HG02840 (cell line): ENCODE data around the gene VWDE.

Source experiments
- ATAC-seq: cut with Tn5 transposase; IDR thresholded peaks from one replicate; pipeline ENCODE4 v1.9.1; 2021; ENCODE audit warnings: mild to moderate bottlenecking, moderate library complexity, moderate number of reproducible peaks; ENCODE audit not compliant: unreplicated experiment, low FRiP score

Gene VWDE

DNA sequence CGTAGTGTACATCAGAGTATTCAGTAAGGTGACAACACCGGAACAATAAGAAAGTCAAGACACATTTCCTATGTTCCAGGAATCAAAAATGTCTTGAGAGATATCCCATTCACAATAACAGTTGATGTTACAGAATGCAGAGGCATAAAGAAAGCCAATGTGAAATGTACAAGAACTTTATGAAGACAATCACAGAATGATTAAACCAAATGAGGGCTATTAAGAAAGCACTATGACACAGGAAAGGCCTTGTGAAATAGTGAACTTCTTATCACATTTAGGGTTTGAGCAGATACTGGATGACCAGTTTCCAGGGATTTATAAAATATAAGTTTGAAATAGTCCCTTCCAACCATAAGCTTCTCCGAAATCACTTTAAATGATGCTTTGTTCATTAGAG lies 52.7 kb downstream of the VWDE start:
- no peak for ATAC-seq

DNA sequence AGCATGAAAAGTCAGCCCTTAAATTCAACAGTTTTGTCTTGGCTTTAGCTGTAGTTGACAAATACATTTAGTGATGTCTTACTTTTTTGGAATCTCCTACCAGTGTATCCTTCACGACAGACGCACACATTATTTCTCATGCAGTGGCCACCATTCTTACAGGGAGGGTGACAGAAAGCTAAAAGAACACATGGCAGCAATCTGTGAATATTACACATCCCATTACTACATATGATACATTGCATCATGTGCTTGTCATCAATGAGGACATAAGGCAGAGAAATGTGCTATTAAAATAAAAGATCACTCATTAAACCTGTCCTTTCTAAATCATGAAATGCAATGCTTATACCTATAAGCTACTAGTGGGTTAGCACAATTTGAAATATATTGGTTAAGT lies 66.6 kb downstream of the VWDE start:
- ATAC-seq = no peak

DNA sequence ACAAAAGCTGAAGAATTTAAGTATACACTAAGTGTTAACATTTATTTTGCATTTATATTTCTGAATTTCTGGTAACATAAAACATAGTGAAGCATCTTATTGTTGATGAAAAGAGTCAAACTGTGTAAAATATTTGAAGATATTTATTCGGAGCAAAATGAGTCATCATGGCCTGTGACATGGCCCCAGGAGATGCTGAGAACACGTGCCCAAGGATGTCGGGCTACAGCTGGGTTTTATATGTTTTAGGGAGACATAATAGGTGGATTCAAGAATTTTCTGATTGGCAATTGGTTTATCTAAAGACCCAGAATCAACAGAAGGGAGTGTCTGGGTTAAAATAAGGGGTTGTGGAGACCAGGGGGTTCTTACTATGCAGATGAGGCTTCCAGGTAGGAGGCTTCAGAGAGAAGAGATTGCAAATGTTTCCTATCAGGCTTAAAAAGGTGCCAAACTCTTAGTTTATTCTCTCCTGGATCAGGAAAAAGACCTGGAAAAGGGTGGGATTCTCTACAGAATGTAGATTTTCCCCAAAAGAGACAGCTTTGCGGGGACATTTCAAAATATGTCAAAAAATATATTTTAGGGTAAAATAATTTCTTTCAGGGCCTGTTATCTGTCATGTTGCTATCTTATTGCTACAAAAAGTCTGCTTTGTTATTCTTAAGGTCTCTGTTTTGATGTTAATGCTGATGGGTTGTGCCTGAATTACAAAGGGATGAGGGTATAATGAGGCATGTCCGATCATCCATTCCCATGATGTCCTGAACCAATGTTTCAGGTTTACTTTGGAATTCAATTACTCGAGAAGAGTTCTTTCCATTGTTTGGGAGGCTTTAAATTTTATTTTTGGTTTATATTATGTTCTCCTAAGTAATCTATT lies 74.5 kb downstream of the VWDE start:
- ATAC-seq = no peak

DNA sequence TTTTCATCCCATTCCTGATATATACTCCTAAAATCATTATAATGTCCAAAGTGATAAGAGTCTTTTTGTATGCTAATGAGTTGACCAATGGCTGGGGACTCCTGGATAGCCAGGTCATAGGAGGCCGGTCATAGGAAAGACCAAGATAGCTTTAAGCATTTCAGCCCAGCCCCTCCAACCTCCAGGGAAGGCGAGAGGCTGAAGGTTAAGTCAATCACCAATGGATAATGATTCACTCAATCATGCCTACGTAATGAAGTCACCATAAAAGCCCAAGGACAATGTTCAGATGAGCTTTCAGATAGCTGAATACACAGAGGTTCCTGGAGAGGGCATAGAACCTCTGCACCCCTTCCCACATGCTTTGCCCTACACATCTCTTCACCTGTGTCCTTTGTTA lies 75.7 kb downstream of the VWDE start:
- ATAC-seq = no peak

DNA sequence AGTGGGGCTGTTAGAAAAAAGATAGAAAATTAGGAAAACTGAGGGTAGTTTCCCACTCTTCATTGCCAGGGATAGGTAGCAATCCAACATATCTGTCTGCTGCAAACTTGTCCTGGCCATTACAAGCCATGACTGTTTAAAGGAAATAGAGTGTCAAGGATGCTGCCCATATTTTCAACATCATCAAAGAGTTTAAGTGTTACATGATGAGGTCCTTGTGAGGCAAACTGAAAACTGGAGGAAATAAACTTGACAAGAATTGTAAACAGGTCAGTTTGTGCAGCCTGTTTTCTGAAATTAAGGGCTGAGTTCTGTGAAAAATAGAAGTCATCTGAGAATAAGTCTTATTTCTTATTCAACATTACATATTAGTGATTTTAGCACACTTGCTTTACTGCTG lies 78.0 kb downstream of the VWDE start:
- no peak for ATAC-seq

DNA sequence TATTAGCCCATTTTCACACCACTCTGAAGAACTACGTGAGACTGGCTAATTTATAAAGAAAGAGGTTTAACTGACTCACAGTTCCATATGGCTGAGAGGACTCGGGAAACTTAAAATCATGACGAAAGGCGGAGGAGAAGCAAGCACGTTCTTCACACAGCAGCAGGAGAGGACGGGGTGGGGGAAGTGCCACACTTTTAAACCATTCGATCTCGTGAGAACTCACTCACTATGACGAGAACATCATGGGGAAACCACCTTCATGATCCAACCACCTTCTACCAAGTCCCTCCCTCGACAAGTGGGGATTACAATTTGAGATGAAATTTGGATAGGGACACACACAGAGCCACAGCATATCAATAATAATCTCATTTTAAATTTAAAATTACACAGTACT lies 80.2 kb downstream of the VWDE start:
- ATAC-seq = no peak

DNA sequence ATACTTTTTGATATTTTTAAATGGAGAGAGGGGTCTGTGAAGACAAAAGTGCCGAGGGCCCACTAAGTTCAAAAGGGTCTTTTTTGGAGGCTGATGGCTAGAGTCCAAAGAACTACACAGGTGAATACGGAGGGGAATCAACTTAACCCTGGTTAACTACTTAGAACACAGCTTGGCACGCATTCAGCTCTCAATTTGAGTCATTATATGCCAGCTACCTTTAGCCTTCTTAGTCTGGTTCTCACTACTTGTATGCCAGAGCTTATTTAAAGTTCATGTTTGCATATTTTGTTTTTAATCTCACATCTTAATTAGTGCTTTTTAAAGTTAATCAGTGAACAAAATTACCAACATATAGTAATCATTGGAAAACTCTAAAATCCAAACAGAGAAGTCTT lies 80.8 kb downstream of the VWDE start:
- ATAC-seq = no peak

DNA sequence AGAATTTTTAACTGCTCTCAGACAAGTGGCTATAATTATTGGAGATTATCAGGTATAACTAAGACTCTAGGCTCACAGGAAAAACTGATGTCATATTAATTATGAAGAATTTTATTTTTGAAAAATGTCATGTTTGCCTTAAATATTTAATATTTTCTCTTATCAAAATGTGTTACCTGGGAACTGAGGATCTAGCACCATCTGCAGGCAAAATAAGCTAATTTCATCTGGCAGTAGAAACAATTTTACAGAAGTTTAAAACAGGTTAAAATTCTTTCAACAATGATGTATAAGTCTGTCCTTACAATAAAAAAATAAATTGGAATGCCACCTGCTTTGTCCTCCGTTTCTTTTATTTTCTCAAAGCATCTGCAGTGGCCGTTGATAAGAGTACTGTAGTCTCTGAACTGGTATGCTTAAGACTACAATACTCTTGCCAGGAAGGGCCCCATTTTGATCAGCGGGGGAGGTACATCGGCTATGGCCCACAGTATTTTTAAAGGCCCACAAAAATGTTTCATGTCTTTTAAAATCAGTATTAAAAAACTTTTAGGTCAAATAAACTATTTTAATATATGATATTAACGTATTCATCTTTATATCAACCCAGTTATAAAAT lies 81.3 kb downstream of the VWDE start:
- no peak for ATAC-seq

DNA sequence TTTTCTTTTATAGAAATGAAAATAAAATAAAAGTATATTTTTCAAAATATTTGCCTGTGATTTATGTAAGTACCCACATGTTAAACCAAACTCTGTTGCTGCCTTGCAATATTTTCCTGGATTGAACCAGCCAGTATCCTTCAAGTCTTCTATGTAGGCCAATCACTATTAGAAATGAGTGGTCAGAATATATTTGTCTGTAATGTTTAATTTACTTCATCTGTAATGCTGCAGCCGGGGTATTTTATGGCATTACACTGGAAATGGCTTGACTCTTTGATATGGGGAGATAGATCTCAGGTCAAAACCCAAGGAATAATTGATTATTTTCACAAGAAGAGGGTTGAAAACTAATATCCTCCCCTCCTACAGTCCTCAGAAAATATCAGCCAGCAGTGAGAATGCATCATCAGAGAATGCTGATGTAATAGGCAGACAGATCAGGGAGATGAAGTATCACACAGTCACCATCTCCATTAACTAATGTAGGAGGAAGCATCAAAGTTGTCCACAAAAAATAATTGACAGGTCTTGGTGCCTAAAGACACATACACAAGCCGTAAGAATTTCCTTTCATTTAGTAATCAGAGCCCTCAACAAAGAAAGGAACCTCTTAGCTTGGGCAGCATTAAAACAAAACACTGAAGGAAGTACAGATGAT lies 82.5 kb downstream of the VWDE start:
- ATAC-seq = no peak

DNA sequence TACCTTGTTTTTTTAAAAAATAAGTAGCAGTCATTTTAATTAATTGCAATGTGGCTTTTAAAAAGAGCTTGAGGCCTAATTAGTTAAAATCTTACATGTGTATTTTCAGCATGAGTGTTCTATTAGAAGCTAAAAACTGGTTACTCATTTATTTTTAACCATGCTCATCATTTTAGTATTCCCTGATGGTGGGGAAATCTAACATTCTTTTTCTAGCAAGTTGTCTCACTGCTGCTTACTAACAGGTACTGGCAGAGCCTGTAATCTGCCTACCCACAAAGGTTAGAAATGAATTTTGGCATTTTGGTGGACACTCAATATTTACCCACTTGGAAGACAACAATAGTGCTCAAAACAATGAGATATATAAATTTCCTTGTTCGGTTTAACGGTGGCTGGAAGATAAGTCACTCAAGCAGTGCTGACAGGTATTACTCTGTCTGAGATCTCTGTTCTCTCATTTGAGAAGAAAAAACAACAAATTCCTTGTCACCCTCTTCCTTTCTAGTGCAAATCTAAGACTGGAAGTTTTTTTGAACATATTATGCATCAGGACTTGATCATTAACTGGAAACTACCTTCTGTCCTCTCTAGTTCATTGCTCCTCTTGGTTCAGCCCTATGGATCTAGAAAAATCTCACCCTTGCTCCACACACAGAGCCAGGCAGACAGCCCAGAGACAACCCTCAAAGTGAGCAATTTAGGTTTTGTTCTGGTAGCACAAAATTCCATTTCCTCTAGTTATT lies 83.3 kb downstream of the VWDE start:
- no peak for ATAC-seq

DNA sequence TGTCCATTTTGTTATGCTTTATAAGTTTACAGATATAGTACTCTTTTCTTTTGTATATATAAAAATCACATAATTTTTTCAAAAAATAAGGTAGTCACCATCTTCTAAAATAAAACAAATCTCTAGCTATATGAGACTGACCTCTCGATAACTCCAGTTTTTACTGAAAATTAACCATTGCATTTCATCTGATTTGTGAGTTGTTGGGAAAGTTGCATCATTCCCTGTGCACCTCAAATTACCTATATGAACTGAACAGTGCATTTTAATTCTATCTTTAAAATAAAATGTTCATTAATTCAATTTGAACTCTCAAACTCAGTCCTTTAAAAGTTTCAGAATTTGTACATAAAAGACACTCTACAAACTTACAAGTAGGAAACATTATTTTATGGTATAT lies 86.0 kb downstream of the VWDE start:
- no peak for ATAC-seq

DNA sequence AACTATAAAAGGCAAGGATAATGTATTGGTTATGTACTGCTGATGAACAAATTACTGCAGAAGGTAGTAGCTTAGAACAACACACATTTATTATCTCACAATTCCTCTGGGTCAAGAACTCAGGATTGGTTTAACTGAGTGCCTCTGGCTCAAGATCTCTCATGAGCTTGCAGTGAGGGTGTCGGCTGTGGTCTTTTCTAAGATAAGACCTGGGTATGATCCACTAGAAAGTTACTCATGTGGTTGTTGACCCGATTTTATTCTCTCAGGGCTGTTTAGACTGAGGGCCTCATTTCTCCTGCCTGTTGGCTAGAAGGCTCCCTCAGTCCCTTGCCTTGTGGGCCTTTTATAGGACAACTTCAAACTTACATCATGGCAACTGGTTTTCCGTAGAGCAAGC lies 86.7 kb downstream of the VWDE start:
- ATAC-seq = no peak

DNA sequence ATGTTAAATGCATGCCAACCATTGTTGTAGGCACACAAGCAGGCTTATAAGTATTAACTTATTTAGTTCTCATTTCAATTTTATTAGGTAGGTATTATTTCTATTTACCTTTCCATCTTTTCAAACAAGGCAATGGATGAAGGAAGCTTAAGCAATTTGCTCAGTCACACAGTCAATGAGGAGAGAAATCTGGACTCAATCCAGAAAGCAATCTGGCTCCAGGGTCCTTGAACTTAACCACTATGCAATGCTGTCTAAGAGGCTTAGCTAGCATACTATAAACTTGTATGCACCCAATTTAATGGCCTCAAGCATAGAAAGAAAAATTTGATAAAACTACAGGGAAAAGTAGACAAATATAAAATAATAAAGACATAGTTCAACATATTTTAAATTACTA lies 88.6 kb downstream of the VWDE start:
- ATAC-seq = no peak

DNA sequence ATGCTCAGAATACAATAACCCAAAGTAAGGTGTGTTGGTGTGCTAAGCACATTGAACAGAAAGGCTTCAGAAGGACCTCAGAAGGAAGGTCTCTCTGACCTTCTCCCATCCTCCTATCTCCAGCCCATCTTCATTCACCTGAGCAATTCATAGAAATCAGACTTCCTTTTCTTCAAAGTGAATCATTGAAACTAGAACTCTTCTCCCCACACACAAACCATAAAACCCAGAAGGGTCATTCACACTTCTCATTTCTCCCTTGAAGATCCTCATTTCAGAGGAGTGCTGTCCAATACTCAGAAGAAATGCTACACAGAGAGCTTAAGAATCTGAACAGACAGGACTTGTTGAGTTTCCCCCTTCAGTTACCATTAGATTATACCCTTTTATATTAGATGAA lies 89.5 kb downstream of the VWDE start:
- ATAC-seq = no peak

DNA sequence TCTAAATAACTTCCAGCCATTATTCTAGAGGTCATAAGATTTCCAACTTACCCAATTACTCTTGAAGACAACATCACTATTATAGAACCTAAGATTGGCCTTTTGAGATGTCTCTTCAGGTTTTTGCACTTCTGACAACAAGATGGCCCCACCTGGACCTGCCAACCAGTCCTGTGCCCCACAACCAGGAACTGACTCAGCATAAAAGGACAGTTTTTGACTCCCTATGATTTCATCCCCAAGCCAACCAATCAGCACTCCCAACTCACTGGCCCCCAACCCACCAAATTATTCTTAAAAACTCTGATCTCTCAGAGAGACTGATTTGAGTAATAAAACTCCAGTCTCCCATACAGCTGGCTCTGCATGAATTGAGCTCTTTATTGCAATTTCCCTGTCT lies 98.2 kb downstream of the VWDE start:
- ATAC-seq = no peak

DNA sequence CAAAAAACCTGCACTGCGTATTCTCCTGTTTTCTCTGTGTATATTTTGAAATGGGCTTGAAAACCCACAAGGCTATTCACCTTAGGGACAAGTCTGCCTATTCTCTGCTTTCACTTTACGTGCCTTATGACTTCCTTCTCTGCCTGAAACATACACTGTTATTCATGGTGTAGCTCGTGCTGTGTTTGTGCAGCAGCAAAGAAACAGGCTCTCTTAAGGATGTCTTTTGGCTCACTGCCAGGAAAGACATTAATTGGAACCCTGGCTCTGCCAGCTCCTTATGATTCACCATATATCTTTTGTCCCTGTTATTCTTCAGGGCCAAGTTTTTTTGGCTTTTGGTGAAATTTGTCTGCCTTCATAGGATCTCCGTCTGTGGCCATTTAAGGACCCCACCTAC lies 100.2 kb downstream of the VWDE start:
- no peak for ATAC-seq

DNA sequence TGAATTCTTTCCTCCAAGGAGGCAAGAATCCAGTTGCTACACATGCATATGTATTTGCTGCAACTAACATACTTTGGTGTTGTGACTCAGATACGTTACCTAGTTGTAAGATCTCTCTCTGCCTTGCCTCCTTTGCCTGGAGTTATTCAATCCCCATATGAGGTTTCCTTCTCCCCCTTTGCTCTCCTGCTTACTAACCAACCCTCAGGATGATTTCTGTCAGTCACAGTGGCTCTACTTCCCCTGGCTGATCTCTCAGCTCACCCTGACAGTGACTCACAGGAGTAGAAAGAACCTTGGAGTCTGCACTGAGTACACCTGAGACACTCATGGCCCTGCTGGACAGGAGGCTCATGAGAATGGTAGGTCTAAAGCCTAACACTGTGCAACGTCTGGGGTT lies 100.6 kb downstream of the VWDE start:
- ATAC-seq = no peak

DNA sequence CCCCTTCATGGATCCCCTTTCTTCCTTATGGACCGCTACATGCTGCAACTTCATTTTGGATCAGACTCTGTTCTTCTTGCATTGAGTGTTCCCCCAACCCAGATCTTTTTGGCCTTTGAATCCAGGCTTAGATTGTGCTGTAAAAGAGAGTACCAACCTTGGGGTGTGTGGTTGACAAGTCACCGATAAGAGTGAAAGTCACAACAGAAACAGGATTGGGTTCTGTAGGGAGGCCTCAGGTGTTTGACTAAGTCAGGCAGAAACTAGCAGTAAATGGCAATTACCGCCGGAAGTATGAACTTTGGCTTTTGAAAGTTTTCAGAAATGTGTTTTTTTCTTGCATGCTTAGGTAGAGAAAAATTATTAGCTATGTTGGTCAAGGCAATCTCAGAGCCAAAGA lies 103.2 kb downstream of the VWDE start:
- no peak for ATAC-seq

DNA sequence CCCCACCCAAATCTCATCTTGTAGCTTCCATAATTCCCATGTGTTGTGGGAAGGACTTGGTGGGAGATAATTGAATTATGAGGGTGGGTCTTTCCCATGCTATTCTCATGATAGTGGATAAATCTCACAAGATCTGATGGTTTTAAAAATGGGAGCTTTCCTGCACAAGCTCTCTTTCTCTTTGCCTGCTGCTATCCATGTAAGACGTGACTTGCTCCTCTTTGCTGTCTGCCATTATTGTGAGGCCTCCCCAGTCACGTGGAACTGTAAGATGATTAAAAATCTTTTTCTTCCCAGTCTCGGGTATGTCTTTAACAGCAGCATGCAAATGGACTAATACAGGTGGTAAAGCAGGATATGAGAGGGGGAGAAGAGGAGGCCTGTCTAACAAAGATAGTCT lies 104.3 kb downstream of the VWDE start:
- no peak for ATAC-seq

DNA sequence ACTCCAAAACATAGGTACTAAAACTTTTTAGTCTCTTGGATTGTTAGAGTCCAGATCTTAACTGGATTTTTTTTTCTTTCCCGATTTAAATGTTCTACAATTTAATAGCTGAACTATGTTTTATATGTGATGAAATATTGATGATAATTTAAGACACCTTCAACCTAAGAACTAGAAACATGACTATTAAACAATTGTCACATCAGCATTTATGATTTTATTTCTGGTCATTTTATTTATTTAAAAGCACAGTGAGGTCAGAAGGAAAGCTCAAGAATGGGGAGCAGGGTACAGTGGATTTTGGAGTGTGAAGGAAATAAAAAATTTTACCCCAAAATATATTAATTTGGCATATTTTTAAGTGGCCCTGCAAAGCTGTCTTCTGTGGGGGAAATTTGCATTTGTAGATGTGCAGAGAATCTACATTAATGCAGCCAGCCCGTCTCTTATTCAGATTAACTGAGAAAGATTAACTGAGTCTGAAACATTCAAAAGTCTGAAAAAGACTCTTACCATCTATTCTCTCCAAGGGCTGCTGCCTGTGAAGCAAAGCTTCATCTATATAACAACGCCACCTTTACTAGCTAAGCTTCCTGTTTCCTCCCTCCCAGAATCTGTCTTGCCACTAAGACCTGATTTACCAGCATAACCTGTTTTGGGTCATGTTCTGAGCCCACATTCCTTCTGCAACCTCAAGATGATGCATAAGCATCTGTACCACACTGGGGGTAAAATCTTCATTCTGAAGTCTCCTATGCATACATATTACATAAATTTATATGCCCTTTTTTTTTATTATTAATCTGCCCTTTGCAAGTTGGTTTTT lies 106.2 kb downstream of the VWDE start:
- no peak for ATAC-seq
